ENCODE results near the gene IKZF1.
A peak's percentile ranks its signal among the peaks of the same experiment; 100 is the strongest.

IKZF1 gene

GRCh38 chr7:50356212-50356944, 51.9 kb downstream of the IKZF1 start:
- DNase-seq, result peak in 4 of 14 donors; percentile 10 to 39 (median 16)

DNA sequence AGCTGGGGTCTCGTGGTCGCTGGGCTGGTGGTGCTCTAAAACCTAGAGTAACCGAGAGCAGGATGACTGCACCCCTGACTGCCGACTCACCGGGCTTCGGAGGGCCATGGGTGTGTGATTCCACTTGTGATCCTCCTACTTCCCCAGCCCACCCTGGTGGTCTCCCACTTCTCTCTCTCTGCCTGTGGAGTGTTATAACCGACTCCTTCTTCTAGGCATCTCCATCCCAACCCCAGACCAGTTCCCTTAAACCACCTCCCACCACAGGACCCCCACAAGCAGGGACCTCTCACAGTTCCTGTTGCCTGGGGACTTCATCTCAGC, 52.4 kb downstream of the IKZF1 start:
- no peak for DNase-seq

DNA sequence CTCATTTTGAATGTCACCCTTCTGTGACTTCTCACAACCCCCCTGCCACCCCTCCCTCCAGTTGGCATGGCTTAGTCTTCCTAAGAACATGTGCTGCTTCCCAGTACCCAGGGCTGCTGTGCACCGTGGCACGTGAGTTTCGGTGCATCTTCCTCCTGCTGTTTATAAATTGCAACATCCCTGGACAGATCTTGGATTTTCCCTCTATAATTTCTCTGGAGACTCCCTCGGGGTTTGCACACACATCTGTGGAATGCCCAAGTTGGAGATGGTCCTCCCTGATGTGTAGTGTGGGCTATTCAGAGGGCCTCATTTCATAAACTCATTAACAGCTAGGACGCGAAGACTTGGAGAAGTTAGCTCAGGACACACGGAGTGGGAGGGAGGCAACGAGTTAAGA, 52.9 kb downstream of the IKZF1 start:
- DNase-seq, result no peak

GRCh38 chr7:50358041-50358705, 53.7 kb downstream of the IKZF1 start:
- DNase-seq, result no peak

DNA sequence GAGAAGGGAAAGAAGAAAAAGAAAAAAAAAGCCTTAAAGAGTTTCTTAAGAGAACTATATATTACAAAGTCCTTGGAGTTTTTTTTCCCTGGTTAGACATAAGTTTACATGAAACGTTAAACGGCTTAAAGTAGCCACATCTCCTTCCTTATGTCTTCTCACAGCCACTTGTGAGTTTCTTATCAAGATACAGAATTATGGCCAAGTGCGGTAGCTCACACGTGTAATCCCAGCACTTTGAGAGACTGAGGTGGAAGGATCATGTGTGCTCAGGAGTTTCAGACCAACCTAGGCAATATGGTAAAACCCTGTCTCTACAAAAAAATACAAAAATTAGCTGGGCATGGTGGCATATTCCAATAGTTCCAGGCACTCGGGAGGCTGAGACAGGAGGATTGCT, 54.3 kb downstream of the IKZF1 start:
- no peak for DNase-seq

GRCh38 chr7:50359258-50359994, 54.9 kb downstream of the IKZF1 start:
- DNase-seq, result no peak

GRCh38 chr7:50359995-50360925, 55.7 kb downstream of the IKZF1 start:
- DNase-seq, result no peak

DNA sequence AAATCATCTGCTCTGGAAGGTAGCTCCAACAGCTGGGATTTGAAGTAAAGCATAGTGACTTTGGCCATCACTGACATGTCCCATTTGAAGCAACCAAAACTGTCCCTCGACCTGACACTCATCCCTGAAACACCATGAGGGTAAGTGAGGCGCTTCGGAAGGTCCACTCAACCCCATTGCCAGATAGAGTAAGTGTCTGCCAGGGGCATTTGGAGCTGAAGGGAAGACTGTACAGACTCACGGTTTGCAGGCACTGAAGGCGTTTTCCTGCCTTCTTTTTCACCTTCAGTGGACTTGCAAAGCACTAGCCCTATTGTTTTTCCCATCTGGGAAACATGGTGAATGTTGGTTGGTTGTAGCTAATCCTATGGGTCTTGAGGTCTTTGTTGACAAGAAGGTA, 57.6 kb downstream of the IKZF1 start:
- no peak for DNase-seq

- no peak for DNase-seq
These were observed 58.3 kb downstream of the IKZF1 start for GRCh38 chr7:50362712-50363282.

DNA sequence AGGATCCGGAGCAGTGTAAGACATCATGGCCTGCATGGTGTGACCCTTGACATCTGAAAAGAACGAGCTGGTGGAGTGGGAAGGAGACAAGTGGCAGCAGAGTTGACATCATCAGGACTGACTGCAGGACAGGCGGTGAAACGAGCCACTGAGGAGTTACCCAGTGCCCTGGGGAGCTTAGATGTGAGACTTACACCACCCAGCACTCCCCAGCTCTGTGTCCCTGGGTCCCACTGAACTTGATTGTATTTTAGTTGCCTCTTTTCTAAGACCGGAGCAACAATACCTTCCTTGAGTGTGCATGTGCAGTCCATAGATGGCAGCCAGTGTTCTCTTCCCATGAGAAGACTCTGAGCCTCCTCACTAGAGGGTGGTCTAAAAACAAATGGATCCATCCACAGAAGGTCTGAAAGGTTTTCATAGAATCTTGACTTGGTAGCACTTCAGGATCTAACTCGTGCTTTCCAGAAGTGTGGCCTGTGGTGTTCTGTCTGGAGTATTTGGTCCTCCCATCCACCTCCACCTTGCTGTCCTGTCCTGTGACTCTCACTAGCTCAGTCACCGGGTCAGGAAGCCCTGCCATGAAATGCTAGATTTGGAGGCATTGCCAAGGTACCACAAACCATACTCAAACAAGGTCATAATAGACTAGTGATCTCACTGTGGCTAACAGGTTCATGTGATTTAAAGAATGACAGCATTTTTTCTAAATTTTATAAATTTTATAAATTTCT, 59.0 kb downstream of the IKZF1 start:
- no peak for DNase-seq

- DNase-seq, result no peak
These were observed 60.1 kb downstream of the IKZF1 start for GRCh38 chr7:50364645-50365044.

DNA sequence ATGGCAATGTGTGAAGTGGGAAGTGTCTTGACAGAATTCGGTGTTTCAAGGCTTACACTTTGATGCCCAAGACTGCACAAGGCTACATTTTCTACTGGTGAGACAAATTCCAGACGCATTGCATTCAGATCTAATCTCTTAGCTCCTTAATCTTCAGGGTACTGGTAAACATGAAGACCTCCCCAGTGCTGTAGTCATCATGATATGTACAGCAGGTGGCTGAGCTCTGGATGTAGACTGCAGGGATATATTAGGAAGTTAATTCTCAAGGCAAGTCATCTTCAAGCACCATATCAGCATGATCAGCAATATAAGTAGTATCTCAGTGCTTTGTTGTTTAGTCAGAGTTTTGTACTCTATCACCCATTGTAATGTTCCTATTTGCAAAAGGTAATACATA, 61.8 kb downstream of the IKZF1 start:
- DNase-seq, result no peak

DNA sequence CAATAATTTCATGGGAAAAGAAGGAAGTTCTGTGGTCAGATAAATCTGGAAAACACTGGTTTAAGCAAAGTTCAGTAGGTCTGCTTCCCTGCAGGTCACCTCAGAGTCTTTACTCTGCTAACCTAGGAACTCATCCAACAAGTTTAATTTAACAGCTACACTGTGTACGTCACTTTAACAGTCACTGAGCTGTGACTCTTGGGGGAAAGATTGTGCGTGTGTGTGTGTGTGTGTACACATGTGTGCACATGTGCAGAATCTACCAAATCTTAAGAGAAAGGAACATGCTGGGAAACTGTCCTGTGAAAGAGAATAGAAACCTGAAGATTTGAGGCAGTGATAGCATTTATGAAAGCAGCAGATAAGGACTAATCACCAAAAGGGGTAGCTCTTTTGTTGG, 62.6 kb downstream of the IKZF1 start:
- DNase-seq, result no peak

DNA sequence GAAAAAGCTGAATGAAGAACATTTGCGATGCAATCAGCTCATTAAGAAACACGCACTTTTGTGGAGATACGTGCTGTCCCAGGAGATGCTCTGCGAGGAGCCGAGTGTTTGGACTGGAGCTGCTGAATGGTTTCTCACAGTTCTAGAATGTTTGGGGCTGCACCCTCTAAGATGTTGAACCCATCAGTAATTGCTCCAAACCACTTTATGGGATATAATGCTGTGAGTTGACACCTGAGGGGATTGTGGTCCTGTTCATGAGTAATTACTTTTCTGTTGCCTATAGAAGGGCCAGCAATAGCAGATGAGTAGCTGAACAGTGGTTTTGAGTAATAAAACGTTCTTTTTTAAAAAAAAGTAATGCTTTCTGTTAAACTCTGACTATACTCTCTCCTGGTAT, 63.1 kb downstream of the IKZF1 start:
- no peak for DNase-seq

- no peak for DNase-seq
These were observed 63.9 kb downstream of the IKZF1 start for GRCh38 chr7:50368366-50368765.

DNA sequence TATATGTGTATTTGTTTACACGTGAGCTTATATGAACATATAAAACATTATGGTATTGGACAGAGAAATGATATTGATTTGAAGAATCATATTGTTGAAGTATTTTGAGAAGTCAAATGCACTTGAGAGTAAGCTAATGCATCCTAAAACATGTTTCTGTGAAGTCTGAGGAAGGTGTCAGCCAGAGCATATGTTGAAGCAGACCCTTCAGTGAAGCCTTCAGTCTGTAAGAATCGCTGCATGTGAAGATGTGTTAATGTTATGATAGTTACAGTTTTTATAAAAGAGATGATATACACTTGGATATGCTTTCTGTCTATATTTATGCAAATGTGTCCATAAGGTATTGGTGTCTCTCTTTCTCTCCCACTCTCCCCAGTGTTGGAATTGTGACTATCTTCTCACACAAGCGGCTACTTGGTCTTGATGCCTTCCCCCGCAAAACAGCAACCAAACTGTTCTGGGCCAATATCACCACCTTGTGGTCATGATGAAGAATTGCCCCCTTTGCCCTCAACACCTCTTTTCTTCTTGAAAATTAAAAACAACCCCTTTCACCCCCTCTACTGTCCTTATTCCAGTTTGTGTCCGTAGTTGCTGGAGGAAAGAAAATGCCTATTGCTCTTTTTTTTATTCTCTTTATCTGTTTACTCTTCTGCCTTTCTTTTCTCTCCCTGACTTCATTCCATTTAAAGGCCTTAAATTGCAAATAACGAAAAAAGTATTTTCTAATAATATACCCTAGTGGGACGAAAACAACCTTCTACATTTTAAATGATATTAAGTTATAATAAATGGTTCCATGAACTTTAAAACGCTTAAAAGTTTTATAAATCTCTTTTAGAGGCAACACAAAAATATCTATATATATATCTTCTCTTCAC, 64.9 kb downstream of the IKZF1 start:
- no peak for DNase-seq

GRCh38 chr7:50370884-50371283, 66.4 kb downstream of the IKZF1 start:
- DNase-seq, result no peak

DNA sequence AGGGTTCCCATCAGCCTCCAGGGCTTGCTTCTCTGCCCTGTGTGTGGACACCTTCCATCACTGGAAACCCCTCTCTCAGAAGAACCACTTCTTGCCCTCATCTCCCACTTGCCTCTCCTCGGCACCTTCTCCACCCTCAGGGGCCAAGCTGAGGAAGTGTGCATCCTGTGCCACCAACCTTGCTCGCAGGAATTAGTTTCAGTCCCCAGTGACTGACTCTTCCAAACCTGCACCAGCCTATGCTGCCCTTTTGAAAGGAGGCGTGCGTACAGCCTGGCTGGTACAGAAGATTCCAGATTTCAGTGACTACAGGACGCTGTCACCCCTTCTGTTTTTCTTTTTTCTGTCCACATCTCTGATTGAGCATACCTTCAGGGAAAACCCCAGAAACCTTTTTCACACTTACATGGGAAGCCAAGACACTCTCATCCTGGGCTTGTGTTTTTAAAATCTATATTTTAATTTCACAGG, 67.1 kb downstream of the IKZF1 start:
- no peak for DNase-seq

GRCh38 chr7:50372923-50373322, 68.4 kb downstream of the IKZF1 start:
- DNase-seq, result no peak

DNA sequence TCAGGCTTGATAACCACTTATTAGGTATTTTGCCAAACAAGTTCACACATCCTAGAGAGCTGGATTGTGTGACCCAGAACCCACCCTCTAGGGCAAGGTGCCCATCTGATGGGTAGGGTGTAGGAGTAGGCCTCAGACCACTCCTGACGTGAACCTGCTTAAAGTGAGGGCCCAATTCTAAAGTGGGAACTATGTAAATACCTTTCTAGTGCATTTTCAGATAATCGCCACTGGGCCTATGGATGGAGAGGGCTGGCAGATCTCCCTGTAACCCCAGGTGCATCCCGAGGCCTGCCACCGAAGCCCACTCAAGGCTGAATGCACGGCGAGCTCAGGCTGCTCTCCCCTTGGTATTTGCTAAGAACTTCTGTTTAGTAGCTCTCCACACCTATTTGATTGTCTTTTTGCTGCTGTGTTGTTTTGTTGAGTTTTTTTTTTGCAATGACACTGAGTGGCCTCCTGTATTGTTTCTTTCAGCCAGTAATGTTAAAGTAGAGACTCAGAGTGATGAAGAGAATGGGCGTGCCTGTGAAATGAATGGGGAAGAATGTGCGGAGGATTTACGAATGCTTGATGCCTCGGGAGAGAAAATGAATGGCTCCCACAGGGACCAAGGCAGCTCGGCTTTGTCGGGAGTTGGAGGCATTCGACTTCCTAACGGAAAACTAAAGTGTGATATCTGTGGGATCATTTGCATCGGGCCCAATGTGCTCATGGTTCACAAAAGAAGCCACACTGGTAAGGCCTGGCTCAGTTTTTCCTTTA, 71.7 kb downstream of the IKZF1 start:
- no peak for DNase-seq
